CD4-positive, alpha-beta T cell treated with Interleukin-4 for 1 hour (primary cell): ENCODE data around the gene ACOT7.

Experiments
- DNase-seq, 2 donors: peaks; one replicate each; pipeline ENCODE4 v3.0.0-alpha.2; 2020 to 2022

Gene ACOT7

GRCh38 chr1:6280761-6281451, 112.7 kb downstream of the ACOT7 start:
- no peak for DNase-seq

GRCh38 chr1:6279613-6280383, 113.8 kb downstream of the ACOT7 start:
- DNase-seq: no peak

- no peak for DNase-seq
These were observed 114.5 kb downstream of the ACOT7 start for GRCh38 chr1:6279066-6279465.

- no peak for DNase-seq
These were observed 115.3 kb downstream of the ACOT7 start for GRCh38 chr1:6278263-6278662.

GRCh38 chr1:6276811-6277555, 116.6 kb downstream of the ACOT7 start:
- DNase-seq: no peak

- DNase-seq: no peak
These were observed 117.5 kb downstream of the ACOT7 start for GRCh38 chr1:6275826-6276782.

GRCh38 chr1:6274622-6275139, 118.9 kb downstream of the ACOT7 start:
- no peak for DNase-seq

GRCh38 chr1:6274102-6274501, 119.5 kb downstream of the ACOT7 start:
- no peak for DNase-seq

- no peak for DNase-seq
These were observed 120.1 kb downstream of the ACOT7 start for GRCh38 chr1:6273380-6273891.

GRCh38 chr1:6272868-6273267, 120.7 kb downstream of the ACOT7 start:
- no peak for DNase-seq

- no peak for DNase-seq
These were observed 121.1 kb downstream of the ACOT7 start for GRCh38 chr1:6272452-6272851.

GRCh38 chr1:6271554-6271953, 122.0 kb downstream of the ACOT7 start:
- no peak for DNase-seq

- DNase-seq: no peak
These were observed 122.6 kb downstream of the ACOT7 start for GRCh38 chr1:6271006-6271405.

GRCh38 chr1:6270401-6270800, 123.2 kb downstream of the ACOT7 start:
- DNase-seq: no peak

GRCh38 chr1:6269720-6270400, 123.7 kb downstream of the ACOT7 start:
- DNase-seq: no peak

- no peak for DNase-seq
These were observed 124.3 kb downstream of the ACOT7 start for GRCh38 chr1:6269296-6269695.

- no peak for DNase-seq
These were observed 125.2 kb downstream of the ACOT7 start for GRCh38 chr1:6268415-6268814.

GRCh38 chr1:6267686-6268322, 125.8 kb downstream of the ACOT7 start:
- no peak for DNase-seq

GRCh38 chr1:6266641-6267040, 126.9 kb downstream of the ACOT7 start:
- DNase-seq: no peak

- DNase-seq: no peak
These were observed 128.4 kb downstream of the ACOT7 start for GRCh38 chr1:6265151-6265550.

- DNase-seq: no peak
These were observed 129.9 kb downstream of the ACOT7 start for GRCh38 chr1:6263716-6264115.
